Body of pancreas (tissue), 4 donors: Measurements from ENCODE around the gene MMS22L.

Experiments
- CTCF ChIP-seq, 7 experiments: fragments of 450-650 bp in 4 of 7; fragments of 200-600 bp in 3 of 7; sonication (generic) in 3 of 7; IDR thresholded peaks; one replicate each; pipeline ENCODE4 v1.5.1; 2016 to 2019; ENCODE audit warnings: antibody characterized with exemption in 7 of 7
- POLR2A ChIP-seq, 3 donors: fragments of 450-650 bp; IDR thresholded peaks; one replicate each; pipeline ENCODE4 v1.6.1; 2016; ENCODE audit warnings: antibody characterized with exemption in 3 of 3, mild to moderate bottlenecking in 2 of 3

DNA sequence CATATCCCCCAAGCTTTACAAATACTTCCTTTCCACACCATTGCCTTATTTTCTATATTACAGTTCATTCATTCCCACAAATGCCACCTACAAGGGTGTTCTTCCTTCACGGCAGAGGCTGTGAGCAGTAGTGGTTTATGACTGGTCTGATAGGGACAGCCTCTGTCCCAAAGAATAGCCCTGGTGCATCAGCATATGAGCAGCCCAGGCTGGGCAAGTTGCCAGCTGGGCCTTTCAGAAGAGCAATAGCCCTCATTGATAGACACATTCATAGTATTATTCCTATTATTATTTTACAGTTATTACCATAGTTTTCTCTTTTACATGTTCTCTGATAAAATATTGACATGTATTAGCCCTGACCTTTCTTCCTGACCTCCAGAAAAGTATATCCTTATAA is 149.9 kb downstream of the MMS22L start:
- TF ChIP-seq CTCF (IDR thresholded peaks at IDR 0.05): no peak
- no peak for TF ChIP-seq POLR2A (IDR thresholded peaks at IDR 0.05)
